Left ventricle myocardium inferior (tissue), 1 donor: ENCODE measurements around the gene ZFC3H1. TPM values are rescaled to one million over a fixed set of nuclear protein-coding genes. Genes with fewer than 3 reads are reported as not detected.

Experiments
- DNase-seq: peaks from one replicate; pipeline ENCODE4 v3.0.0-alpha.2; 2020
- H3K27ac ChIP-seq: fragments of 200-600 bp; replicated peaks from 2 replicates; pipeline ENCODE4 v1.8.0; 2021
- H3K27me3 ChIP-seq: fragments of 200-600 bp; 2 replicates; pipeline ENCODE4 v1.8.0; 2021; ENCODE audit warnings: low read depth
- H3K36me3 ChIP-seq: fragments of 200-600 bp; 2 replicates; pipeline ENCODE4 v1.8.0; 2021
- H3K4me1 ChIP-seq: fragments of 200-600 bp; 2 replicates; pipeline ENCODE4 v1.8.0; 2021
- H3K4me3 ChIP-seq: fragments of 200-600 bp; 2 replicates; pipeline ENCODE4 v1.8.0; 2021; ENCODE audit warnings: mild to moderate bottlenecking, moderate library complexity
- H3K9me3 ChIP-seq: fragments of 200-600 bp; replicated peaks from 2 replicates; pipeline ENCODE4 v1.8.0; 2021
- CTCF ChIP-seq: fragments of 200-600 bp; IDR thresholded peaks from 2 replicates; pipeline ENCODE4 v1.8.0; 2021; ENCODE audit warnings: antibody characterized with exemption, mild to moderate bottlenecking, borderline replicate concordance
- intact Hi-C: fragments of 100-400 bp; cut with micrococcal nuclease; formaldehyde crosslinking; loops from one replicate; pipeline ENCODE4 v1.11.0; 2022
- total RNA-seq: library from RNA; stranded (reverse); fragmentation: NEBNext Ultra II Directional; extraction: Animal tissue kit (Norgen Biotek cat#: 25700); gene quantifications from one replicate; pipeline ENCODE4 v1.2.1, GENCODE V29; 2021
- donor health status: DM: no; HTN: yes; CAD: no; lungs with severe emphysema.

ZFC3H1 gene
- total RNA-seq, 1 donor from 2014 or later = 18.3 TPM

GRCh38 chr12:71685914-71686657 is 22.4 kb upstream of the ZFC3H1 start, which contains the start of gene TMEM19:
Gene TMEM19 (plus strand): TSS chr12:71686082. CDS start chr12:71686681, 599 bp downstream.
- H3K9me3 ChIP-seq = no peaks in the 10 kb centered on the region
- H3K36me3 ChIP-seq = no peaks in the 10 kb centered on the region
- H3K4me3 ChIP-seq = peak within 1 kb of the TSS; percentile 78
- H3K27me3 ChIP-seq = no peaks in the 10 kb centered on the region
- H3K4me1 ChIP-seq = peaks cover 61% of the 10 kb centered on the region
- peak; percentile 44 for TF ChIP-seq CTCF
- H3K27ac ChIP-seq = peak within 1 kb of the TSS; percentile 96
- peak; percentile 92 for DNase-seq
- intact Hi-C loops = no loop called here

- no peak for DNase-seq
- Histone ChIP-seq H3K27ac (peak overlapping the region; percentile 96), H3K4me3 (peak overlapping the region; percentile 78), H3K9me3 (no peaks in the 10 kb centered on the region), H3K4me1 (peaks cover 54% of the 10 kb centered on the region), H3K27me3 (no peaks in the 10 kb centered on the region), H3K36me3 (no peaks in the 10 kb centered on the region)
- no peak for TF ChIP-seq CTCF
- intact Hi-C loops = no loop called here
Measured at GRCh38 chr12:71685312-71685906, 21.8 kb upstream of the ZFC3H1 start.

- no peaks in the 10 kb centered on the region for H3K36me3 ChIP-seq
- H3K4me3 ChIP-seq = no peak overlapping the region
- no peak for DNase-seq
- intact Hi-C loops = no loop called here
- no peak for TF ChIP-seq CTCF
- H3K27ac ChIP-seq = no peak overlapping the region
- H3K27me3 ChIP-seq = no peaks in the 10 kb centered on the region
- peaks cover 44% of the 10 kb centered on the region for H3K4me1 ChIP-seq
- no peaks in the 10 kb centered on the region for H3K9me3 ChIP-seq
Measured at GRCh38 chr12:71684081-71684480, 20.4 kb upstream of the ZFC3H1 start.

GRCh38 chr12:71683633-71684032 is 20.0 kb upstream of the ZFC3H1 start:
- H3K36me3 ChIP-seq = no peaks in the 10 kb centered on the region
- intact Hi-C loops = no loop called here
- no peak for TF ChIP-seq CTCF
- DNase-seq = no peak
- H3K4me1 ChIP-seq = peaks cover 40% of the 10 kb centered on the region
- no peak overlapping the region for H3K27ac ChIP-seq
- H3K4me3 ChIP-seq = no peak overlapping the region
- no peaks in the 10 kb centered on the region for H3K27me3 ChIP-seq
- no peaks in the 10 kb centered on the region for H3K9me3 ChIP-seq

GRCh38 chr12:71682466-71682865 is 18.8 kb upstream of the ZFC3H1 start:
- Histone ChIP-seq H3K4me1 (peaks cover 28% of the 10 kb centered on the region), H3K27ac (no peak overlapping the region), H3K36me3 (no peaks in the 10 kb centered on the region), H3K27me3 (no peaks in the 10 kb centered on the region), H3K4me3 (no peak overlapping the region), H3K9me3 (no peaks in the 10 kb centered on the region)
- intact Hi-C loops = no loop called here
- DNase-seq = no peak
- TF ChIP-seq CTCF = no peak
